ENCODE results near the gene CST4.
"Not testable (repeated sequence)": the region's sequence is repeated elsewhere in the genome, so short reads cannot be mapped to it uniquely, and the experiment has no call there.

The CST4 gene

GRCh38 chr20:23644164-23644563 lies 44.7 kb downstream of the CST4 start:
- DNase-seq (ENCODE audit: low read depth in 2 of 3, low spot score in 2 of 3), result no peak

GRCh38 chr20:23643659-23644058 lies 45.2 kb downstream of the CST4 start:
- DNase-seq (ENCODE audit: low read depth in 2 of 3, low spot score in 2 of 3), result no peak

GRCh38 chr20:23641936-23642751 lies 46.7 kb downstream of the CST4 start:
- no peak for DNase-seq (ENCODE audit: low read depth in 2 of 3, low spot score in 2 of 3)

GRCh38 chr20:23640671-23641667 lies 47.9 kb downstream of the CST4 start:
- no peak for DNase-seq (ENCODE audit: low read depth in 2 of 3, low spot score in 2 of 3)

- no peak for DNase-seq (ENCODE audit: low read depth in 2 of 3, low spot score in 2 of 3)
Measured at GRCh38 chr20:23640018-23640601, 48.7 kb downstream of the CST4 start.

- no peak for DNase-seq (ENCODE audit: low read depth in 2 of 3, low spot score in 2 of 3)
Measured at GRCh38 chr20:23639490-23639958, 49.3 kb downstream of the CST4 start.

GRCh38 chr20:23638309-23638708 lies 50.5 kb downstream of the CST4 start:
- DNase-seq (ENCODE audit: low read depth in 2 of 3, low spot score in 2 of 3), result no peak

- no peak for DNase-seq (ENCODE audit: low read depth in 2 of 3, low spot score in 2 of 3)
Measured at GRCh38 chr20:23637282-23638221, 51.3 kb downstream of the CST4 start, which contains the start of gene CST3. Gene CST3, minus strand, starts transcription at chr20:23637955. Its CDS starts 93 bp downstream, at chr20:23637862.

- DNase-seq (ENCODE audit: low read depth in 2 of 3, low spot score in 2 of 3), result no peak
Measured at GRCh38 chr20:23636908-23637281, 51.9 kb downstream of the CST4 start.

GRCh38 chr20:23636182-23636907 lies 52.5 kb downstream of the CST4 start:
- no peak for DNase-seq (ENCODE audit: low read depth in 2 of 3, low spot score in 2 of 3)

- not testable (repeated sequence) for DNase-seq (ENCODE audit: low read depth in 2 of 3, low spot score in 2 of 3)
Measured at GRCh38 chr20:23635768-23636090, 53.1 kb downstream of the CST4 start.

Measured in activated CD8-positive, alpha-beta memory T cell treated with anti-CD3 and anti-CD28 coated beads for 48 hours (primary cell).